Bladder microvascular endothelial cell (primary cell): Measurements from ENCODE around the gene RECQL5. TPM values are rescaled to one million over a fixed set of nuclear protein-coding genes. Genes with fewer than 3 reads are reported as not detected.

Experiments
- total RNA-seq: library from RNA; depleted of rRNA; stranded (reverse); fragments of >200 nt; gene quantifications from 2 replicates; pipeline ENCODE4 v1.2.3, GENCODE V29; 2014

RECQL5 gene
- total RNA-seq = 7.1 and 23.6 TPM in 2 replicates

DNA sequence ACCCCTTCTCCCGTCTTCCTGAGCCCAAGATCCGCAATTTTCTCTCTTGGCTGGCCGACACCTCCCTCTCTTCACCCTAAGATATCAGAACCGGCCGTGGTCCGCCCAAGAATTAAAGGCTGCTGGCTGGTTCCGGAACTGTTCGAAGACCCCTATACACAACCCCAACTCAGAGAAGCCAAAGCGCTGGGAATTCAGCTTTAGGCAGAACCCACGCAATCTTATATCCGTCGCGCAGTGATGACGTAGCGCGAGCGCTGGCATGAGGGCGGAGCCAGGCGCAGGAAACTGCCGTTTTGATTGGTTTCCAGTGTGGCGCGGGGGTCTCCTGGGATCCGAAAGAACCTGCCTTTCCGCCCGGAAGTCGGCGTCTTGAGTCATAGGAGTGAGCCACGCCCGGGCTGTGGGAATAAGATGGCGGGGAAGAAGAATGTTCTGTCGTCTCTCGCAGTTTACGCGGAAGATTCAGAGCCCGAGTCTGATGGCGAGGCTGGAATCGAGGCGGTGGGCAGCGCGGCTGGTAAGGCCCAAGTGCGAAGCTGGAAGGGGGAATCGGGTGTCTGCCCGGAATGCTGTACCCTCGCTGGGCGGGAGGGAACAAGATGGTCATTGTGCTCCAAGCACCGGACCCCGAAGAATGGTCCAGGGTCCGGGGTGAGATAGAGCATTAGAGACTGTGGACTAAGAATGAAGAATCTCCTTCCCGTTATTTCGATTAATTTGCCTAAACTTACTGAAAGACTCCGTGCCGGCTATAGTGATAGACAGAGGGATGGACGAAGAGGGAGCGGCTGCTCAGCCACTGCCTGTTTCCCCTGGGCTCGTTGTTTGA lies at the start of gene RECQL5, which contains the start of gene SAP30BP:
Gene RECQL5, minus strand, starts transcription at position 196 of the 832 bp plus-strand sequence. CDS start 597 bp downstream, outside the sequence.
Gene SAP30BP, plus strand, starts transcription at position 380 of the 832 bp plus-strand sequence. Its CDS starts 35 bp downstream, at position 415.

DNA sequence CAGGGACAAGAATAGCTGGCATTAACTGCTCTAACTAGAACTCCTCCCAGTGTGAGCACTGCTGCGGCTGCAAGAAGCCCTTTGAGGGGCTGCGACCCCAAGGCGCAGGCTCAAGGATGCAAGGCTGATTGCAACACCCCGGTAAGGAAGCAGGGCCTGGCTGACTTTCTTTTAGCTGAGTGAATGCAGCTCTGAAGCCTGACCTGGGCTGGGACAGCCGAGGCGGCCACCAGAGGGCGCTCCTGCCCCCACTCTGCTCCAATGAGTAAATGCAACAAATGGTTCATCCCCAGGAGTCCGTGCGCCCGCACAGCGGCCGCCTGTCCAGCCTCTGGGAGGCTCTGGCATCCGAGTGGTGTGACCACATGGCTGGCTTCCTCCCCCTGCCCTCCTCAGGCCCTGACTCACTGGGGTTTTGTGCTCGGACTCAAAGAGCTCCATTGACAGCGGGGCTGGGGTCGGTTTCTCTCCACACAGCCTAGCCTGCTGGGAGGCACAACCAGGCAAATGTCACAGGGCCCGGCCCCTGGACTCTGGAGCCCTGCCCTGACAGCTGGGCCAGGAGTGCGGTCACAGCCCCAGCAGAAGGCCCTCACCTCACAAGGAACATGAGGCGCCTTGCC lies 34.0 kb downstream of the RECQL5 start, which contains the start of gene SMIM5:
Gene SMIM5, plus strand, starts transcription at position 572 of the 623 bp plus-strand sequence. CDS start 6,768 bp downstream, outside the sequence.

DNA sequence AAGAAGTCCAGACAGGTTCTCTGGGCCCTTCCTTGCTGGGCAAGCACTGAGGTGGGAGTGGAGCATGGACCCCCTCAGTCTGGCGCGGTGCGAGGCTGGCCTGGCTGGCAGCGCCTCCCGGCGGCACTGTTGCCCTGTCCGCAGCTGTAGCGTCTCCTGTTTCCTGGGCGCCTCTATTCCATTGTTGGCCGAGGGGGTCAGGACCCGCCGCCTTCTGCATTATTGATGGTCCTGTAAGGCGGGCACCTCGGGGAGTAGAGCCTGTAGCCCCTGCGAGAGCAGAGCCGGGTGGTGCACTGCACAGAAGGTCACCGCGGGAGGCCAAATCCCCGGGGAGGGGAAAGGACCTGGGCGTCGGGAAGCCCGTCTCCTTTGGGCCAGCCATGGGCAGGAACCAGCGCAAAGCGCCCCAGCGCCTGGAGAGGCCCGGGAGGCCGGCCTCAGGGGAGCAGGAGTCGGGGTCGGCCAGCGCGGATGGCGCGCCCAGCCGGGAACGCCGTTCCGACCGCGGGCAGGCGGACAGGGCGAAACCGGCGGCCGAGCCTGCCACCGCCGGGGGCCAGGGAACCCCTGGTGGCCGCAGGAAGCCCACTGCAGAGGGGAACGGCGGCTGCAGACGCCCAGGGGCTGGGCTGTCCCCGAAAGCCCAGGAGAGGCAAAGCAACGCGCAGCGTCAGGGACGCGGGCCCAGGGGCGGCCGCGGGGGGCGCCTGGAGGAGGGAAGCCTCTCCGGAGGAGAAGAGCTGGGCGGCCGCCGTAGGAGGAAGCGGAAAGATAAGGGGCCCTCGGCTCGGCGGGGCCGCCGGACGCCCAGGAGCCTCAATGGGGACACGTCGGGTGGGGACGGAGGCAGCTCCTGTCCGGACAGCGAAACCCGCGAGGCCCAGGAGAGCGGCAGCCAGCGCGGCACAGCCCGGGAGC lies 79.0 kb downstream of the RECQL5 start, which contains the start of gene MYO15B:
Gene MYO15B, plus strand, starts transcription at position 126 of the 921 bp plus-strand sequence. Its CDS starts 258 bp downstream, at position 384.

Other genes starting within 250 kb of the RECQL5 start
- gene TMEM94, start 210.5 kb downstream of the RECQL5 start, total RNA-seq = 15.1 and 42.0 TPM in 2 replicates
- 11.2 and 25.2 TPM in 2 replicates for gene CASKIN2, start 151.6 kb downstream of the RECQL5 start, total RNA-seq
- 11.3 and 12.1 TPM in 2 replicates for gene TSEN54, start 150.6 kb downstream of the RECQL5 start, total RNA-seq
- 4.2 and 21.5 TPM in 2 replicates for gene LLGL2, start 141.5 kb downstream of the RECQL5 start, total RNA-seq
- gene MYO15B, start 79.4 kb downstream of the RECQL5 start, total RNA-seq = 6.0 and 36.5 TPM in 2 replicates
- not detected in 2 replicates for gene SMIM5, start 33.7 kb downstream of the RECQL5 start, total RNA-seq
- gene SAP30BP, start 184 bp upstream of the RECQL5 start, total RNA-seq = 63.3 and 68.3 TPM in 2 replicates
- 8.6 and 22.9 TPM in 2 replicates for gene ITGB4, start 54.3 kb upstream of the RECQL5 start, total RNA-seq
- gene GALK1, start 98.0 kb upstream of the RECQL5 start, total RNA-seq = 57.1 and 85.5 TPM in 2 replicates
- 6.8 and 22.8 TPM in 2 replicates for gene UNK, start 117.7 kb upstream of the RECQL5 start, total RNA-seq
- 0.97 and 4.7 TPM in 2 replicates for gene UNC13D, start 177.2 kb upstream of the RECQL5 start, total RNA-seq
- 13.8 and 44.6 TPM in 2 replicates for gene WBP2, start 188.2 kb upstream of the RECQL5 start, total RNA-seq
- 65.4 and 91.7 TPM in 2 replicates for gene TRIM47, start 211.4 kb upstream of the RECQL5 start, total RNA-seq
- gene TRIM65, start 229.8 kb upstream of the RECQL5 start, total RNA-seq = 20.1 and 23.0 TPM in 2 replicates
- gene MRPL38, start 237.7 kb upstream of the RECQL5 start, total RNA-seq = 27.4 and 33.4 TPM in 2 replicates